NOMO-1 treated with dmso at 0.1 percent for 144 hours (cell line): ENCODE results near the gene PPP6R3.
"Not testable (repeated sequence)": the region's sequence is repeated elsewhere in the genome, so short reads cannot be mapped to it uniquely, and the experiment has no call there.

Source experiments
- DNase-seq: peaks from one replicate; lab custom pipeline; 2025; ENCODE audit not compliant: unreplicated experiment; lab: John Stamatoyannopoulos, UW

The PPP6R3 gene

DNA sequence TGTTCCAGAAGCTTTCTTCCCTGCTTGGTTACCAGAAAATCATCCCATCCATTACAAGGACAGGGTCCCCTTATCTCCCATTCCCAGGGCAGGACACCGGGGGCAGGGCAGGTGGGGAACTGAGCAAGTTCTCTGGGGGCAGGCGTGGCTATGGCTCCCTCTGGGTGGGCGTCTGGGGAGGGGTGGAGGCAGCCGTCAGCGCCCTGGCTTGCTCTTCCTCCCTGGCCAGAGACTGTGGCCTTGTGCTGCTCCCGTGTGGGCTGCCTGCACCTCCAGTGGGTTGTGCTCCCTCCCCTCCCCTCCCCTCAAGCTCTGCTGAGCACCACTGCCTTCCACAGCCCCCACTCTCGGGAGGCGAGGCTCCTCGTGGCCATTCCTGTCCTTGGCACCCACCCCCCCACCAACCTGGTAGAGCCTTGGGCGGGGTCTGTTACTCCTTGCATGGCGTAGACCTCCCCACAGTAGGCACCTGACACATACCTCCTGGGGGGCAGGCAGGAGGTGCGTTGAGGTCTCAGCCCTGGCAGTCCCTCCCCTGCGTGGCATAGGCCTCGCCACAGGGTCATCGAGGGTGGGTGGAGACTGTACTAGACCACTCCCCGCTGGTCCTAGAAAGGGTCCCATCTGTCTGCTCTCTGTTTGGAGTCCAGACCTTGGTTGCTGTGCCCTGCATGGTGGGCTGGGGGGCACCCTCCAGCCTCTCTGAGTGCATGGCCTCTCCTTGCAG, 24.2 kb upstream of the PPP6R3 start:
- no peak for DNase-seq

DNA sequence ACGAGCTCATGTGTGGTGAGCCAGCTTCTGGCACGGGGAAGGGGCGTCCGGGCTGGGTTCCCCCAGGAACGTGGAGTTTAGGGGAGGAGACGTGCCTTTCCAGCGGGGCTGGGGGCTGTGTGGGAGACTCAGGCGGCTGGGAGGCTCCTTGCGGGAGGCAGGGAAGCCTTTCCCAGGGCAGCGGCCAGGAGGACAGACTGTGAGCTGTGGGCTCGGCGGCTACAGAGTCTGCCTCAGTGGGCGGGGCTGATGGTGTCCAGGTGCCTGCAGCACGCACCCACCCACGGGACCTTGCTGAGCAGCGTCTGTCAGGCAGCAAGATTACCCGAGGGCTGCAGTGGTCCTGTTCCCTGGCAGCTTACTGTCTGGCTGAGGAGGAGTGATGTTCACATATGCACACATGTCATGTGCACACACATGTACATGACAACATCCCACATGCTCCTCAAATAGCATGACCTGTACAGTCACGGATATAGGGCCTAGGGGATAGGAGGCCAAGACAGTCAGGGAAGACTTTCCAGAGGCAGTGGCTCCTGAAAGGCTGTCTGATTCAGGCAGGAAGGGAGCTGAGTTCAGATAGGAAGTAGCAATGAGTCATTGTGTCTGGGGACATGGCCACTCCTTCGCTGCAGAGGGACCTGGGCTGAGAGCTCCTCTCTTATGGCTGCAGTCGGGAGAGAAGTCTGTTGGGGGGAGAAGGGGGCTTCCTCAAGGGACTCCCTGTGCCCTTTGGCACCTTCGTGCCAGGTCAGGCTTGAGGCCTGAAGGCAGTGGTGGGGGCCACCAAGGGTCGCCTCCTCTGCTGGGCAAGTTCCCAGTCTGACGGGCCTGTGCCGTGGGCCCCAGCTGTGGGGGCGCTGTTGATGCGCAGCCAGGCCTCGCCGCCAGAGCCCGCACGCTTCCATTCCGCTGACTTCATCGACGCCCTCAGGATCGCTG, 23.3 kb upstream of the PPP6R3 start:
- no peak for DNase-seq

DNA sequence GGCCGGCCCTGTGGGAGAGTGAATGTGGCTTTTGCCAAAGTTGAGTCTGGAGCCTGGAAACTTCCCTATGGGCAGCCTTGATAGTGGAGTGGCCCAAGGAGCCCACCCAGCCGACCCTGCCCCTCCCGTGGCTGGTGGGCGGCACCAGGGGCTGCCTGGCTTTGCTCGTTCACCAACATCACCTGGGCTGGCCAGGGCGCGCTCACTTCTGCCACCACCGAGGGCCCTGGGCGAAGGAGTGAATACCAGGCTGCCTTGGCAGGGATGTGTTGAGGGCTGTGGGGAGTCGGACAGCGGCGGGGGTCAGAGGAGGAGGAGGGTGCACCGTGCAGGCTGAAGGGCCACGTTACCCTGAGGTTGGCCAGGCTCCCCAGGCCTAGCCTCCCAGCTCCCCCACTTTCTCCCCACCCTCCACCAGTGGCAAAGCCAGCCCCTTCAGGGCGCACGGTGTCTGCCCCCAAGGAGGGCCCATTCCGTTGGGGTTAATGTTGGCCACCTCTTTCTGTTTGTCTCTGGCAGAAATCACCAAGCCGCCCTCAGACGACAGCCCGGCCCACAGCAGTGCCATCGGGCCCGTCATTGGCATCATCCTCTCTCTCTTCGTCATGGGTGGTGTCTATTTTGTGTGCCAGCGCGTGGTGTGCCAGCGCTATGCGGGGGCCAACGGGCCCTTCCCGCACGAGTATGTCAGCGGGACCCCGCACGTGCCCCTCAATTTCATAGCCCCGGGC, 22.5 kb upstream of the PPP6R3 start:
- no peak for DNase-seq

DNA sequence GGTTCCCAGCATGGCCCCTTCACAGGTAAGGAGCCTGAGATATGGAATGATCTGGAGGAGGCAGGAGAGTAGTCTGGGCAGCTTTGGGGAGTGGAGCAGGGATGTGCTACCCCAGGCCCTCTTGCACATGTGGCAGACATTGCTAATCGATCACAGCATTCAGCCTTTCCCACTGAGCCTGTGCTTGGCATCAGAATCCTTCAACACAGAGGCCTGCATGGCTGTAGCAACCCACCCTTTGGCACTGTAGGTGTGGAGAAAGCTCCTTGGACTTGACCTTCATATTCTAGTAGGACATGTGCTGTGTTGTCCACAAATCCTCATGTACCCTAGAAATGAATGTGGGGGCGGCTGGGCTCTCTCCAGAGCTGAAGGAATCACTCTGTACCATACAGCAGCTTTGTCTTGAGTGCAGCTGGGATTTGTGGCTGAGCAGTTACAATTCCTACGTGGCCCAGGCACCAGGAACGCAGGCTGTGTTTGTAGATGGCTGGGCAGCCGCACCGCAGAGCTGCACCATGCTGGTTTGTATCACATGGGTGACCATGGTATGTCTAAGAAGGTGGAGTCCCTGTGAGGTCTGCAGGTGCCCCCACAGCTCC, 21.8 kb upstream of the PPP6R3 start:
- no peak for DNase-seq

DNA sequence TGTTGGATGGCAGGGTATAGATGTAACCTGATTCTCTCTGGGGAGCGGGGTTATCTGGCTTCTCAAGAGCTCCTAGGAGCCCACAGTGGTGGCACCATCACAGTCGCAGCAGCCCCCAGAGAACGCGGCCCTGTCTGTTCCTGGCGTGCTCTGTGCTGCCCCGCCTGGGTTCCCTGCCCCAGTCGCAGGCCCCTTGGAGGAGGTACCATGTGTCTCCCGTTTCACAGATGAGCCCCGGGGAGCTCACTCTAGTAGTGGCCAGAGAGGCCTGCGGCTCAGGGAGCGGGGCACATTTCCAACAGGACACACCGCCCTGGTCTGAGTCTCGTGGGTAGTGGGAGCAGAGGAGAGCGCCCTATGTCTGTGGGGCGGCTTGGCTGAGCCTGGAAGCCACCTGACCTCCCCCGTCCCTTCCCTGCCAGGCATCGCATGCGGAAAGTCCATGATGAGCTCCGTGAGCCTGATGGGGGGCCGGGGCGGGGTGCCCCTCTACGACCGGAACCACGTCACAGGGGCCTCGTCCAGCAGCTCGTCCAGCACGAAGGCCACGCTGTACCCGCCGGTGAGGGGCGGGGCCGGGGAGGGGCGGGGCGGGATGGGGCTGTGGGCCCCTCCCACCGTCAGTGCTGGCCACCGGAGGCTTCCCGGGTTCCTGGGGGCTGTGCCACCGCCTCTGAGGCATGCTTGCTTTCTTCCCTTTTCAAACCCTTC, 21.0 kb upstream of the PPP6R3 start:
- no peak for DNase-seq

DNA sequence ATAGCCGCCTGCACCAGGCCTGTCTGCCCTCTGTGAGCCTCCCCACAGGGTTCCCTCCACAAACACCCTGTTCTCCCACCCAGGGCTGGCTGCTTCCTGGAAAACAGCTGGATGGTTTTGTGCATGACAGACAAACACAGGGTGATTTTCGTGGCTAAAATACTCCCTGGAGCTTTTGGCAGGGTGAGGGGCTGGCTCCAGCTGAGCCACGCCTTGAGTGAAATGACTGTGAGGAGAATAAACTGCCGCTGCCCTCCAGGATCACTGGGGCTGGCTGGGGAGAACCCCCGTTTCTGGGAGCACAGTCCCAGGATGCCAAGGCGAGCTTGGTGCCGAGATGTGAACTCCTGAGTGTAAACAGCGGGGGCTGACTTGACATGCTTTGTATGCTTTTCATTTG, 20.3 kb upstream of the PPP6R3 start:
- DNase-seq: no peak

DNA sequence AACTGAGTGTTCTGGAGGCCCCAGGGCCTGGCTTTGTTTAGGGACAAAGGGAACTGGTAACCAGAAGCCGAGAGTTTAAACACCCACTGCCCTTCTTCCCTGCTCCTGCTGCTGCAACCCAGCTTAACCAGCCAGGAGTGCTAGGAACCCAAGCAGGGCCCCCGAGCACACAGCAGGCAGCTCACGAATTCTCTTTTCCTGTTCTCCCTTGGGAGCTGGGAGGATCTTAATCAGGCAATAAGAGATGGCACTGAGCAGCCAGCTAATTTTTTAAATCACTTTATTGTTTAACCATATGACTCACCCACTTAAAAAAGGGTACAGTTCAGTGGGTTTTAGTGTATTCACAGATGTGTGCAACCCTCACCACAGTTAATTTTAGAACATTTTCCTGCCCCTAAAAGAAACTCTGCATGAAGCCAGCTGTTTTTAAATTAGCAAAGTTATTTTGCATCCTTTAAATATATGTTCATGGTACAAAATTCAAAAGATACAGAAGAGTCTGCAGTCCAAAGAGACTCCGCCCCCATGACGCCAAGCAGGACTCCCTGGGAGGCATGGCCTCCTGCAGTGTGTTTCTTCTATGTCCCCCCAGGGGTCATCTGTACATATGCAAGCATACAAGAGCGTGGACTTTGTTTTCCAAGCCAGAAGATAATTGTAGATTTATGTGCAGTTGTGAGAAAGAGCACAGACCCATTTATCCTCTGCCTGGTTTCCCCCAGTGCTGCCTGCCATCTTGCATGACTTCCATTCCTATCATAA, 18.9 kb upstream of the PPP6R3 start:
- DNase-seq: no peak

DNA sequence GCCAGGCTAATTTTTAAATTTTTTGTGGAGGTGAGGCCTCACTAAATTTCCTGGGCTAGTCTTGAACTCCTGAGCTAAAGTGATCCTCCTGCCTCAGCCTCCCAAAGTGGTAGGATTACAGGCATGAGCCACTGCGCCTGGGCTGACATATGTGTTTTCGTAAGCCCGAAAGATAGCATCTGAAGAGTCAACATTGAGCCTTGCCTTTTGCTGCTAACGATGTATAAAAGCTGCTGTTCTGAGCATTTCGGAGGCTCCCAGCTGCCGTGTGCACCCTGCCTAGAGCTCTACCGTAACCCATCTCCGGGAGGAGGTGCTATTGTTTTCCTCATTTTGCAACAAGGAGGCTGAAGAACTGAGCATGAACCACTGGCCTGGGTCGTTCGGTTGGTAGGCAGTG, 18.1 kb upstream of the PPP6R3 start:
- no peak for DNase-seq

DNA sequence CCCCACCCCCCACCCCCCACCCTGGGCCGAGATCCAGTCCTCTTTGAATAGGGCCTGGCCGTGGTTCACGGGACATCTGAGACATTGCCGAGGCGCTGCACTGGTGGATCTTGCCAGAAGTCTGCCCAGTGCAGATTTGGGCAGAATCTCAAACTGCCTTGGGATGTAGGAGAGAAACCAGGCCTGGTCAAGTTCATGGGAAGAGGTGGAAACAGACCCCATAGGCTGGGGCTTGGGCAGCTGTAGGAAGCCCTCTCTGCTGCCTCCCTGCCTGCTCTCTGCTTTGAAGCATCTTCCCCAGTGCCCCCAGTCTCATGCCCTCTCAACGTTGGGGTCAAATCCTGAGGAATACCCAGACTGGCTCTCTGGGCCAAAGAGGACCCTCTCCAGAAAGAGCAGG, 16.0 kb upstream of the PPP6R3 start:
- no peak for DNase-seq

DNA sequence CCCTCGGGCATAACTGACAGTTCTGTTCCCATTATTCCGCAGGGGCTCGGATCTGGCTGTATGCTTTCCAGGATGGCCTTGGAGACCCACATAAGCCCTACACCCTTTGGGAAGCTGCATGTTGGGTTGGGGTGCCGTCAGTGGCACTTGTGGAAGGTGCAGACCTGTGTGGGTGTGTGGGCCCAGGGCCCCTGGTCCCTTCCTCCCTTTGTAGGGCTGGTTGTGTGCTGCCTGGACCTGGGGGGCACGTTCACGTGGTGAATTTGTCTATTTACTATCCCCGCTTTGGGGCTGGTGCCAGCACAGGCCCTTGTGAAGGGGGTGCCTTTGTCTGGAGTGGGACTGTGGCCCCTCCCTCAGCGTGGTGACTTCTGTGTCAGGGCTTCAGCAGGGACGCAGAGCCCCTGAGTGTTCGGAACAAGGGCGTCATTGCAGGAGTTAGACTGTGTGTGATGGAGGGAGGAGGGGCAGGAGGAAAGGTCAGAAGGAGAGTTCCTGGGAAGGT, 15.0 kb upstream of the PPP6R3 start:
- no peak for DNase-seq

DNA sequence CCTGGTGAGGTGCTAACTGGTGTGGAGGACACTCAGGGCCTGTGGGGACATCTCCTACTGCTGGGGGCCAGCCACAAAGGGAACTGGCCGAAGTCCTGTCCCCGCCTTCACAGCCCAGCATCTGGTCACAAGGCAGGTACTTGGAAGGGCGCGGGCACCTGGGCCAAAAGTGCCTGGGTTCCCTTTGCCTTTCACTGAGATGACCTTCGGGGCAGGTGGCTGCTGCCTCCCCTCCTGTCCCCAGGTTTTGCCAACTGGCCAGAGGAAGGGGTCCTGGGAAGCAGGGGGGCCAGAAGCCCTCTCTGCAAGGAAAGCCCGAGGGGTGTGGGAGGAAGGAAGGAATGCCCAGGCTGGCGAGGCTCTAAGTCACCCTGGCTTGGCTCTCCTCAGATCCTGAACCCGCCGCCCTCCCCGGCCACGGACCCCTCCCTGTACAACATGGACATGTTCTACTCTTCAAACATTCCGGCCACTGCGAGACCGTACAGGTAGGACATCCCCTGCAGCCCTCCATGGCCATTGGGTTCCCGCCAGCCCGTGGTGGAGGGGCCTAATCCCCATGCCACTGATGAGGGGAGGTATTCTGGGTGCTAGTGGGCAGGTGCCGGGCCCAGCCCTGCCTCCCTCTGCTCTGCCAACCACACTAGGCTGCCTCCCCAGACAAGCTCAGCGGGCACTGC, 14.4 kb upstream of the PPP6R3 start:
- no peak for DNase-seq

DNA sequence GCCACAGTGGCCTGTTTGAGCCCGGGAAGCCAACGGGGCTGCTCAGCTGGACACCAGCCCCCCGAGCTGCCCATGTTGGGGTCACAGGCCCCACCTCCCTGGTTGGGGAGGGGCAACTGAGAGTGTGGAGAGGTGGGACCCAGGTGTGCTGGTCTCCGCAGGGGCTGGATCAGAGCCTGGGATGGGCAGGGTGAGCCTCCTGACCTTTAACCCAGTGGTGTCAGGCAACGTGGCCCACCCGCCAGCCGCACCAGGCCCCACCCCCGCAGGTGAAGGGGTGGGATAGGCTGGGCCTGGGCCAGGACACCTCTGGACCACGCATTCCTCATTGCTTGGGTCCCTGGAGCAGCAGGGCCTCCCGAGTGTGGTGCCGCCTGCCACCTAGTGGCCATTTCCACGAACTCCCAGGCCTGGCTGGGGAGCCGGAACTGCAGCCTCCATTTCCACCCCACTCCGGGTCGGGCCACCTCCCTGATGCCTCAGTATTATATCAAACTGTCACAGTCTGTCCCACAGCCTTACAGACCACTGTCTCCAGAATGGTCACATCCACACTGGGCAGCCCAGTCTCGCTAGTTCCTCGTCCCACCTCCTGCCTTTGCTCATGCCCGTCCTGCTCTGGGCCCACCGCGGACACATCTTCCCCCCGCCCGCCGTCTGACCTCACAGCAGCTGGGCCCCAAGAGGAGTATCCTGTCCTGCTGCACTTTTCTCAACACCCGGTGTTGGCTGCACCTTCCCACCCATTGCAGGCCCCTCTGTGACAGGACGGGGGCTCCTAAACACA, 13.3 kb upstream of the PPP6R3 start:
- peak; percentile 31 for DNase-seq

DNA sequence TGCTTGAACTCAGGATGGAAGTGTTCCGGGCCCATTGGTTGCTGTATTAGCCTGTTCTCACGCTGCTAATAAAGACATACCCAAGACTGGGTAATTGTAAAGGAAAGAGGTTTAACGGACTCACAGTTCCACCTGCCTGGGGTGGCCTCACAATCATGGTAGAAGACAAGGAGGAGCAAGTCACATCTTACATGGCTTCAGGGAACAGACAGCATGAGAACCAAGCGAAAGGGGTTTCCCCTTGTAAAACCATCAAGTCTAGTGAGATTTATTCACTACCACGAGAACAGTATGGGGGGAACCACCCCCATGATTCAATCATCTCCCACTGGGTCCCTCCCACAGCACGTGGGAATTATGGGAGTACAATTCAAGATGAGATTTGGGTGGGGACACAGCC, 12.6 kb upstream of the PPP6R3 start:
- DNase-seq: not testable (repeated sequence)

DNA sequence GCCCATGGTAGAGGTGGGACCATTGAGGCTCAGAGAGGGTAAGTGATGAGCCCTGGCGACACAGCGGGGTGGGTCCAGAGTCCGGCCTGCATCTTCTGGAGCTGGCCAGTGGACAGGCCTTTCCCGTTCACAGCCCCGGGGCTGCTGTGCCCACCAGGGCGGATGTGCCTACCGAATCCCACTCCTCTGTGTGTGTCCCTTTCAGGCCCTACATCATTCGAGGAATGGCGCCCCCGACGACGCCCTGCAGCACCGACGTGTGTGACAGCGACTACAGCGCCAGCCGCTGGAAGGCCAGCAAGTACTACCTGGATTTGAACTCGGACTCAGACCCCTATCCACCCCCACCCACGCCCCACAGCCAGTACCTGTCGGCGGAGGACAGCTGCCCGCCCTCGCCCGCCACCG, 11.9 kb upstream of the PPP6R3 start:
- DNase-seq: no peak

DNA sequence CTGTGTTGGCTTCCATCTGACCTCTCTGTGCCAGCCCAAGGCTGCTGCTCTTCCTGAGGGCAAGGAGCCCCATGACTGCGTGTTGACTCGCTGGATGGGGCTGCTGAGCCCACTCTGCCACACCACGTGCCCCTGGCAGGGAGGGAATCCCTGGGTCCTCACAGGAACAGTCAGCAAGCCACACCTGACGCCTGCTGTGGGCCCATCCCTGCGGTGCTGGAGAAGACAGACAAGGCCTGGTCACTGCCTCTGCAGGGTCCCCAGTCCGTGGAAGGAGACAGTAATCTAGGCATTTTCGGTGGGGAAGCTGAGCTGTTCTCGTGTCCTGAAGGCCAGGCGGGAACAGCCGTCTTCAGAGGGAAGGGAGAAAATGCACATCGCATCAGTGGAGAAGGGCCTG, 10.6 kb upstream of the PPP6R3 start:
- no peak for DNase-seq

DNA sequence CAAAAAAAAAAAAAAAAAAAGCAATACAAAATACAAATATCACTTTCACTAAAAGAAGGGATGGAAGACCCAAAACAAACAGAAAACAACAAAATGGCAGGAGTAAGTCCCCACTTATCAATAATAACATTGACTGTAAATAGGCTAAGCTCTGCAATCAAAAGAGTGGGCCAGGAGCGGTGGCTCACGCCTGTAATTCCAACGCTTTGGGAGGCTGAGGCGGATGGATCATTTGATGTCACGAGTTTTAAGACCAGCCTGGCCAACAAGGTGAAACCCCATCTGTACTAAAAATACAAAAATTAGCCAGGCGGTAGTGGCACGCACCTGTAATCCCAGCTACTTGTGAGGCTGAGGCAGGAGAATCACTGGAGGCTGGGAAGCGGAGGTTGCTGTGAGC, 9.8 kb upstream of the PPP6R3 start:
- DNase-seq: no peak

DNA sequence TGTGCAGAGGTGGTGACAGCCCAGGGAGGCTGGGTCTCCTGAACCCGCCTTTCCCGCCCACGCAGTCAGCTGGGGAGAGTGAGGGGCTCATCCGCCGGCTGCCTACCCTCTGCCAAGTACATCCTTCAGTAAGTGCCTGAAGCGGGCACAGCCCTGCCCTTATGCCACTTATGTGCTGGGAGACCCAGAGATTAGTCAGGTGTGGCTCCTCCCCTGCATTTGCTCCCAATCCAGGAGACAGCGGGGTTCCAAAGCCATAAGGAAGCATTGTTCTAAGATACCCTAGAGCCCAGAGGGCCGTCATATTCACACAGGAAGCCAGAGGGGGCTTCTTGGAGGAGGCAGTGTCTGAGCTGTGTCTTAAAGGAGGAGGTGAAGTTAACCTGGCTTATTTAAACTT, 5.8 kb upstream of the PPP6R3 start:
- no peak for DNase-seq

DNA sequence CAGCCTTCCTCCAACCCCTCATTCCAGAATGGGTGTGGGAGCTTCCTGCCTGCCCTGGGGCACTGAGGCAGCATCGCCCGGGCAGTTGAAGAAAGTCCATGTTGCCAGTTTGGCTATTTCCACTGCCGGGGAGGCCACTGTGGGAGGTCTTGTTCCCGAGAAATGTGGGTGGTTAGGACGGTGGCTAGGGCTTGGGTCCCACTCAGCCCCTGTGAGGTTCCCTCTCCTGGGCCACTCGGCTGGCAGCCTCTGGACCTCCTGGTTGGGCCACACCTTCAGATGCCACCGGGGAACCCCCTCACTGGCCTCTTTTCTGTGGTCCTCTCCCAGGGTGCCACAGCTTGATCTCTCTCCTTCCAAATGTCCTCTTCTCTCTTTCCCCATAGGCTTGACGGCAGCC, 5.1 kb upstream of the PPP6R3 start:
- no peak for DNase-seq
